Measurements from ENCODE around the gene KRT2.

Gene KRT2

DNA sequence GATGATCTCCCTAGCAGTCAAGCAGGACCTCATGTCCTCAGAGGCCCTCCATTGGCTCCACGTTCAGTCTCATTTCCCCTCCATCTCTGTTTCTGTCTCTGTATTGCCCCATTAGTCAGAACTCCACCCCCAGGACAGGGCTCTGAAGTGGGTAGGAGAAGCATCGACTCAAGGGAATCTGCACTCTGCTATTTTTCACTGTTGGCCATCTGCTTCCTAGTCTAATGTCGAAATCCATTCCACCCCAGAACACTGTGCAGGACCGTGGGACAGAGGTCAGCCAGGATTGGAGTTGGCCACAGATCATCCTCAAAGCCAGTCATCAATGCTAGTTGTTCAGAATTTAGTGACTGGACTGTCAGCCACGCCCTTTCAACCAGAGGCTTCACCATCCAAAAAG lies 41.2 kb upstream of the KRT2 start:
- ATAC-seq: no peak
- TF ChIP-seq, protein P1, sequence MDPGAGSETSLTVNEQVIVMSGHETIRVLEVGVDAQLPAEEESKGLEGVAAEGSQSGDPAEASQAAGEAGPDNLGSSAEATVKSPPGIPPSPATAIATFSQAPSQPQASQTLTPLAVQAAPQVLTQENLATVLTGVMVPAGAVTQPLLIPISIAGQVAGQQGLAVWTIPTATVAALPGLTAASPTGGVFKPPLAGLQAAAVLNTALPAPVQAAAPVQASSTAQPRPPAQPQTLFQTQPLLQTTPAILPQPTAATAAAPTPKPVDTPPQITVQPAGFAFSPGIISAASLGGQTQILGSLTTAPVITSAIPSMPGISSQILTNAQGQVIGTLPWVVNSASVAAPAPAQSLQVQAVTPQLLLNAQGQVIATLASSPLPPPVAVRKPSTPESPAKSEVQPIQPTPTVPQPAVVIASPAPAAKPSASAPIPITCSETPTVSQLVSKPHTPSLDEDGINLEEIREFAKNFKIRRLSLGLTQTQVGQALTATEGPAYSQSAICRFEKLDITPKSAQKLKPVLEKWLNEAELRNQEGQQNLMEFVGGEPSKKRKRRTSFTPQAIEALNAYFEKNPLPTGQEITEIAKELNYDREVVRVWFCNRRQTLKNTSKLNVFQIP (CRISPR knock-in tag; IDR thresholded peaks at IDR 0.05; ENCODE audit: borderline replicate concordance, low read depth): no peak
- TF ChIP-seq ISL1 (CRISPR knock-in tag; IDR thresholded peaks at IDR 0.05): no peak
- TF ChIP-seq ZFP30 (CRISPR knock-in tag; IDR thresholded peaks at IDR 0.05): no peak
- TF ChIP-seq ARNTL (CRISPR knock-in tag; IDR thresholded peaks at IDR 0.05; ENCODE audit: borderline replicate concordance, low read depth): no peak
- no peak for TF ChIP-seq ZC3H10 (CRISPR knock-in tag; IDR thresholded peaks at IDR 0.05)
- no peak for TF ChIP-seq TCF4 (CRISPR knock-in tag; IDR thresholded peaks at IDR 0.05; ENCODE audit: borderline replicate concordance)

DNA sequence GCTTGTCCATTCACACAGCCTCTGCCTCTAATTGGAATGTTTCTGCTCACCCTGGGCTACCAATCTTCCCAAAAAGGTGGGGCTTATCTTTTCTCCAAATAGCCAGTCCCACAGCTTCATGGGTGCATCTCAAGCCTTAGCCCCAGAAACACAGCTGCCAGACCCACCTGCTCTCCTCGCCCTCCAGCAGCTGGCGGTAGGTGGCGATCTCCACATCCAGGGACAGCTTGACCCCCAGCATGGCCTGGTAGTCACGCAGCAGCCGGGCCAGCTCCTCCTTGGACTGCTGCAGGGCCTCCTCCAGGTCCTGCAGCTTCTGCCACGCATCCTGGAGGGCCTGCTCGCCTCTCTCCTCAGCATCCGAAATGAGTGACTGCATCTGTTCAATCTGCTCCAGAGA lies 40.2 kb upstream of the KRT2 start:
- no peak for TF ChIP-seq RARB (CRISPR knock-in tag; IDR thresholded peaks at IDR 0.05)
- no peak for TF ChIP-seq TOX (CRISPR knock-in tag; IDR thresholded peaks at IDR 0.05; ENCODE audit: borderline replicate concordance)
- no peak for TF ChIP-seq ZNF8 (CRISPR knock-in tag; IDR thresholded peaks at IDR 0.05)
- TF ChIP-seq, protein P2, sequence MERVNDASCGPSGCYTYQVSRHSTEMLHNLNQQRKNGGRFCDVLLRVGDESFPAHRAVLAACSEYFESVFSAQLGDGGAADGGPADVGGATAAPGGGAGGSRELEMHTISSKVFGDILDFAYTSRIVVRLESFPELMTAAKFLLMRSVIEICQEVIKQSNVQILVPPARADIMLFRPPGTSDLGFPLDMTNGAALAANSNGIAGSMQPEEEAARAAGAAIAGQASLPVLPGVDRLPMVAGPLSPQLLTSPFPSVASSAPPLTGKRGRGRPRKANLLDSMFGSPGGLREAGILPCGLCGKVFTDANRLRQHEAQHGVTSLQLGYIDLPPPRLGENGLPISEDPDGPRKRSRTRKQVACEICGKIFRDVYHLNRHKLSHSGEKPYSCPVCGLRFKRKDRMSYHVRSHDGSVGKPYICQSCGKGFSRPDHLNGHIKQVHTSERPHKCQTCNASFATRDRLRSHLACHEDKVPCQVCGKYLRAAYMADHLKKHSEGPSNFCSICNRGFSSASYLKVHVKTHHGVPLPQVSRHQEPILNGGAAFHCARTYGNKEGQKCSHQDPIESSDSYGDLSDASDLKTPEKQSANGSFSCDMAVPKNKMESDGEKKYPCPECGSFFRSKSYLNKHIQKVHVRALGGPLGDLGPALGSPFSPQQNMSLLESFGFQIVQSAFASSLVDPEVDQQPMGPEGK (CRISPR knock-in tag; IDR thresholded peaks at IDR 0.05; ENCODE audit: borderline replicate concordance): no peak
- TF ChIP-seq ZNF565 (CRISPR knock-in tag; conservative IDR thresholded peaks at IDR 0.05; ENCODE audit: low read depth): no peak
- no peak for TF ChIP-seq CREB5 (CRISPR knock-in tag; IDR thresholded peaks at IDR 0.05; ENCODE audit: low read depth)
- TF ChIP-seq ARNTL (CRISPR knock-in tag; IDR thresholded peaks at IDR 0.05; ENCODE audit: borderline replicate concordance, low read depth): no peak
- no peak for TF ChIP-seq ZFP30 (CRISPR knock-in tag; IDR thresholded peaks at IDR 0.05)
- no peak for TF ChIP-seq ZC3H10 (CRISPR knock-in tag; IDR thresholded peaks at IDR 0.05)
- no peak for TF ChIP-seq OSR1 (CRISPR knock-in tag; IDR thresholded peaks at IDR 0.05)
- TF ChIP-seq PPARA (CRISPR knock-in tag; IDR thresholded peaks at IDR 0.05; ENCODE audit: borderline replicate concordance): no peak
- TF ChIP-seq TSHZ2 (CRISPR knock-in tag; IDR thresholded peaks at IDR 0.05): no peak
- no peak for TF ChIP-seq SNAI2 (CRISPR knock-in tag; IDR thresholded peaks at IDR 0.05)
- TF ChIP-seq GLIS3 (CRISPR knock-in tag; IDR thresholded peaks at IDR 0.05): no peak
- TF ChIP-seq ZFP3 (CRISPR knock-in tag; IDR thresholded peaks at IDR 0.05): no peak
- no peak for TF ChIP-seq CSDC2 (CRISPR knock-in tag; IDR thresholded peaks at IDR 0.05)
- no peak for TF ChIP-seq TCF4 (CRISPR knock-in tag; IDR thresholded peaks at IDR 0.05; ENCODE audit: borderline replicate concordance)
- peak; percentile 23; the same call in 1 of the 3 replicates for ATAC-seq

- no peak; the same call in 2 of the 3 replicates for ATAC-seq
- TF ChIP-seq BACH2 (CRISPR knock-in tag; IDR thresholded peaks at IDR 0.05; ENCODE audit: borderline replicate concordance) (no peak), GLIS3 (CRISPR knock-in tag; IDR thresholded peaks at IDR 0.05) (no peak), ZNF8 (CRISPR knock-in tag; IDR thresholded peaks at IDR 0.05) (no peak), CSRNP3 (CRISPR knock-in tag; IDR thresholded peaks at IDR 0.05) (no peak), TCF4 (CRISPR knock-in tag; IDR thresholded peaks at IDR 0.05; ENCODE audit: borderline replicate concordance) (no peak), CREB5 (CRISPR knock-in tag; IDR thresholded peaks at IDR 0.05; ENCODE audit: low read depth) (no peak), CSDC2 (CRISPR knock-in tag; IDR thresholded peaks at IDR 0.05) (no peak), ARNTL (CRISPR knock-in tag; IDR thresholded peaks at IDR 0.05; ENCODE audit: borderline replicate concordance, low read depth) (no peak), TOX (CRISPR knock-in tag; IDR thresholded peaks at IDR 0.05; ENCODE audit: borderline replicate concordance) (no peak), ZFP3 (CRISPR knock-in tag; IDR thresholded peaks at IDR 0.05) (no peak), ZFP30 (CRISPR knock-in tag; IDR thresholded peaks at IDR 0.05) (no peak), PPARA (CRISPR knock-in tag; IDR thresholded peaks at IDR 0.05; ENCODE audit: borderline replicate concordance) (no peak), SNAI2 (CRISPR knock-in tag; IDR thresholded peaks at IDR 0.05) (no peak)
- TF ChIP-seq, protein P2 (CRISPR knock-in tag; IDR thresholded peaks at IDR 0.05; ENCODE audit: borderline replicate concordance): no peak
These were observed 39.8 kb upstream of the KRT2 start for GRCh38 chr12:52691841-52692150.
